PC-3 (cell line): Measurements from ENCODE around the gene UNC5B.

Experiments used
- CTCF ChIP-seq: fragments of 300-600 bp; sonication (generic); conservative IDR thresholded peaks from 2 replicates; pipeline ENCODE4 v1.5.1; 2017; ENCODE audit warnings: antibody characterized with exemption, low read depth, mild to moderate bottlenecking, low read length
- EZH2 ChIP-seq: fragments of 300-600 bp; sonication (generic); IDR thresholded peaks from one replicate; pipeline ENCODE4 v1.6.1; 2017; ENCODE audit warnings: antibody characterized with exemption, mild to moderate bottlenecking, low read length; ENCODE audit not compliant: unreplicated experiment

- TF ChIP-seq EZH2 (no peak), CTCF (no peak)
Measured at GRCh38 chr10:71264345-71265200, 52.2 kb downstream of the UNC5B start.
